Spleen (tissue), 11 donors: ENCODE results near the gene MLXIP. TPM values are rescaled to one million over a fixed set of nuclear protein-coding genes. Genes with fewer than 3 reads are reported as not detected.

Experiments
- DNase-seq: peaks from one replicate; pipeline ENCODE4 v3.0.0-alpha.2; 2020
- H3K27ac ChIP-seq, 8 donors: fragments of 200-600 bp; sonication (generic) in 7 of 8; 1 replicate in 4 of 8; 2 replicates in 4 of 8; pipeline versions ENCODE4 v1.5.0 to v1.8.0; 2016 to 2021; ENCODE audit warnings: inconsistent platforms in 4 of 8, mild to moderate bottlenecking in 4 of 8, moderate library complexity in 1 of 8
- H3K27me3 ChIP-seq, 7 donors: fragments of 200-600 bp; sonication (generic) in 6 of 7; replicated peaks in 1 of 7; 1 replicate in 4 of 7; 2 replicates in 3 of 7; pipeline versions ENCODE4 v1.5.0 to v1.8.0; 2016 to 2021; ENCODE audit warnings: inconsistent platforms in 3 of 7, mild to moderate bottlenecking in 1 of 7
- H3K36me3 ChIP-seq, 6 donors: fragments of 200-600 bp; sonication (generic) in 5 of 6; 1 replicate in 4 of 6; 2 replicates in 2 of 6; pipeline versions ENCODE4 v1.5.0 to v1.8.0; 2016 to 2021; ENCODE audit warnings: inconsistent platforms in 2 of 6
- H3K4me1 ChIP-seq, 6 donors: fragments of 200-600 bp; sonication (generic) in 5 of 6; 1 replicate in 3 of 6; 2 replicates in 3 of 6; pipeline versions ENCODE4 v1.5.0 to v1.8.0; 2016 to 2021; ENCODE audit warnings: inconsistent platforms in 3 of 6
- H3K4me3 ChIP-seq, 8 donors: fragments of 200-600 bp; sonication (generic) in 7 of 8; 1 replicate in 4 of 8; 2 replicates in 4 of 8; pipeline versions ENCODE4 v1.5.0 to v1.8.0; 2016 to 2021; ENCODE audit warnings: inconsistent platforms in 4 of 8, mild to moderate bottlenecking in 4 of 8, moderate library complexity in 2 of 8
- H3K9me3 ChIP-seq, 8 donors: fragments of 200-600 bp; sonication (generic) in 7 of 8; 1 replicate in 4 of 8; 2 replicates in 4 of 8; pipeline versions ENCODE4 v1.5.0 to v1.8.0; 2016 to 2021; ENCODE audit warnings: inconsistent platforms in 4 of 8
- CTCF ChIP-seq, 11 experiments: fragments of 200-600 bp in 7 of 11; fragments of 450-650 bp in 4 of 11; sonication (generic) in 4 of 11; IDR thresholded peaks in 8 of 11; conservative IDR thresholded peaks in 3 of 11; 1 replicate in 7 of 11; 2 replicates in 4 of 11; pipeline versions ENCODE4 v1.4.0 to v1.8.0; 2016 to 2021; ENCODE audit warnings: antibody characterized with exemption in 11 of 11, inconsistent platforms in 4 of 11, mild to moderate bottlenecking in 1 of 11
- POLR2A ChIP-seq, 3 donors: fragments of 450-650 bp; IDR thresholded peaks; one replicate each; pipeline ENCODE4 v1.5.1; 2017; ENCODE audit warnings: antibody characterized with exemption in 3 of 3, mild to moderate bottlenecking in 1 of 3
- POLR2AphosphoS5 ChIP-seq, 3 donors: sonication (generic); formaldehyde crosslinking; IDR thresholded peaks; one replicate each; pipeline ENCODE4 v1.5.1; 2017; ENCODE audit warnings: antibody characterized with exemption in 3 of 3
- WGBS, 5 donors: extraction: QIAGEN DNeasy Blood & Tissue Kit in 3 of 5; methylation state at CpG; one replicate each; pipeline versions ENCODE4 v1.1.5 to v1.1.7; 2013 to 2018; 5-methylcytosine and 5-hydroxymethylcytosine counted together
- intact Hi-C: fragments of 100-400 bp; cut with DNase I; formaldehyde crosslinking; loops from one replicate; pipeline ENCODE4 v1.15.0; 2023; ENCODE audit warnings: low total_unique reads
- polyA plus RNA-seq, 3 donors: library from polyadenylated mRNA; stranded (reverse); fragments of 200-250 nt; gene quantifications; one replicate each; pipeline ENCODE4 v1.2.1, GENCODE V29; 2013
- total RNA-seq, 7 donors: library from RNA; depleted of rRNA in 3 of 7; stranded (reverse); fragments of >200 nt in 3 of 7; fragmentation: NEBNext Ultra II Directional in 4 of 7; extraction: Animal tissue kit (Norgen Biotek cat#: 25700) in 4 of 7; gene quantifications; one replicate each; pipeline versions ENCODE4 v1.1.0 to v1.2.1, GENCODE V29; 2016 to 2021
- donor health status: healthy with polysubstance abuse.
- donor health status: DM: no; HTN: no; CAD: no; lungs with moderate emphysema.
- donor health status: DM: no; HTN: no; CAD: no.
- donor health status: Bipolar disorder and iron deficiency.
- donor health status: healthy.
- donor health status: DM: no; HTN: no; CAD: no.
- donor health status: DM: yes; HTN: yes; CAD: no.

Gene MLXIP
- total and polyA plus RNA-seq, 10 donors: 7.8 to 97.1 (median 66.8) TPM

- Histone ChIP-seq H3K36me3 (peaks cover 0 to 58% (median 15%) of the 10 kb centered on the region in 6 donors), H3K4me1 (peaks cover 44 to 100% (median 92%) of the 10 kb centered on the region in 6 donors), H3K4me3 (no peak overlapping the region), H3K27ac (peak overlapping the region in 6 of 8 donors; percentile 25 to 70 (median 44)), H3K9me3 (no peaks in the 10 kb centered on the region), H3K27me3 (no peaks in the 10 kb centered on the region)
- TF ChIP-seq POLR2AphosphoS5 (IDR thresholded peaks at IDR 0.05) (peak in 2 of 3 donors; percentile 32 to 59), CTCF (IDR thresholded peaks at IDR 0.05 in 8 of 11, conservative IDR thresholded peaks at IDR 0.05 in 3 of 11) (no peak)
- no peak for DNase-seq
- 81 to 88% (median 83%) methylated on average over 17 of the region's 17 CpGs for WGBS, 5 donors
- intact Hi-C loops: no loop called here
These were observed 9.0 kb downstream of the MLXIP start for GRCh38 chr12:122087431-122088178.

- no peak for DNase-seq
- Histone ChIP-seq H3K9me3 (no peaks in the 10 kb centered on the region), H3K4me3 (no peak overlapping the region), H3K36me3 (peaks cover 0 to 58% (median 15%) of the 10 kb centered on the region in 6 donors), H3K4me1 (peaks cover 38 to 100% (median 86%) of the 10 kb centered on the region in 6 donors), H3K27me3 (no peaks in the 10 kb centered on the region), H3K27ac (peak overlapping the region in 5 of 8 donors; percentile 39 to 70 (median 48))
- TF ChIP-seq POLR2AphosphoS5 (IDR thresholded peaks at IDR 0.05) (no peak), CTCF (IDR thresholded peaks at IDR 0.05 in 8 of 11, conservative IDR thresholded peaks at IDR 0.05 in 3 of 11) (no peak), POLR2A (IDR thresholded peaks at IDR 0.05) (no peak)
- WGBS, 5 donors: 78 to 84% (median 83%) methylated on average over 9 of the region's 9 CpGs
- intact Hi-C loops: no loop called here
These were observed 9.7 kb downstream of the MLXIP start for GRCh38 chr12:122088179-122088810.

GRCh38 chr12:122089077-122089476 lies 10.5 kb downstream of the MLXIP start:
- intact Hi-C loops: no loop called here
- 64 to 75% (median 66%) methylated on average over 2 of the region's 2 CpGs for WGBS, 5 donors

GRCh38 chr12:122090759-122091515 lies 12.4 kb downstream of the MLXIP start:
- Histone ChIP-seq H3K4me1 (peaks cover 34 to 91% (median 61%) of the 10 kb centered on the region in 6 donors), H3K9me3 (no peaks in the 10 kb centered on the region), H3K27ac (peak overlapping the region in 7 of 8 donors; percentile 33 to 74 (median 53)), H3K4me3 (no peak overlapping the region), H3K36me3 (peaks cover 0 to 33% (median 3%) of the 10 kb centered on the region in 6 donors), H3K27me3 (no peaks in the 10 kb centered on the region)
- intact Hi-C loops: no loop called here
- DNase-seq: no peak
- TF ChIP-seq POLR2A (IDR thresholded peaks at IDR 0.05) (no peak), CTCF (IDR thresholded peaks at IDR 0.05 in 8 of 11, conservative IDR thresholded peaks at IDR 0.05 in 3 of 11) (no peak), POLR2AphosphoS5 (IDR thresholded peaks at IDR 0.05) (no peak)
- 54 to 71% (median 65%) methylated on average over 7 of the region's 7 CpGs for WGBS, 5 donors

More at GRCh38 chr12:122089077-122089476, 10.5 kb downstream of the MLXIP start:
- no peaks in the 10 kb centered on the region for H3K27me3 ChIP-seq
- no peaks in the 10 kb centered on the region for H3K9me3 ChIP-seq
- TF ChIP-seq POLR2A (IDR thresholded peaks at IDR 0.05): no peak
- no peak for DNase-seq
- peaks cover 0 to 52% (median 15%) of the 10 kb centered on the region in 6 donors for H3K36me3 ChIP-seq
- peak overlapping the region in 5 of 8 donors; percentile 16 to 74 (median 48) for H3K27ac ChIP-seq
- peaks cover 34 to 93% (median 78%) of the 10 kb centered on the region in 6 donors for H3K4me1 ChIP-seq
- H3K4me3 ChIP-seq: no peak overlapping the region
